C4-2B (cell line): ENCODE results near the gene SHBG.

Experiments
- CTCF ChIP-seq: fragments of 450-650 bp; conservative IDR thresholded peaks from 2 replicates; pipeline ENCODE4 v1.5.1; 2017; ENCODE audit warnings: mild to moderate bottlenecking
- ZFX ChIP-seq: fragments of 450-650 bp; IDR thresholded peaks from 2 replicates; pipeline ENCODE4 v1.6.1; 2017

- TF ChIP-seq CTCF (no peak), ZFX (no peak)
These were observed 14.6 kb upstream of the SHBG start for GRCh38 chr17:7615265-7615747.
